Neutrophil (primary cell): ENCODE results near the gene RNF2.

Experiments
- H3K27ac ChIP-seq: fragments of 200-600 bp; sonication (generic); 2 replicates; pipeline ENCODE4 v1.5.1; 2016; ENCODE audit warnings: mild to moderate bottlenecking, moderate library complexity
- H3K27me3 ChIP-seq: fragments of 200-600 bp; sonication (generic); 2 replicates; pipeline ENCODE4 v1.6.0; 2016; ENCODE audit warnings: mild to moderate bottlenecking
- H3K36me3 ChIP-seq: fragments of 200-600 bp; sonication (generic); 2 replicates; pipeline ENCODE4 v1.5.1; 2017
- H3K4me1 ChIP-seq, 2 experiments: fragments of 200-600 bp in 1 of 2; sonication (generic) in 1 of 2; 1 replicate in 1 of 2; 2 replicates in 1 of 2; pipeline versions ENCODE4 v1.5.1 to v1.6.1; 2013 to 2016; ENCODE audit warnings: low read depth in 1 of 2, low read length in 1 of 2, mild to moderate bottlenecking in 1 of 2, moderate library complexity in 1 of 2; ENCODE audit not compliant: control insufficient read depth in 1 of 2, insufficient read depth in 1 of 2
- H3K4me3 ChIP-seq, 2 experiments: fragments of 200-600 bp in 1 of 2; sonication (generic) in 1 of 2; 1 replicate in 1 of 2; 2 replicates in 1 of 2; pipeline ENCODE4 v1.5.1; 2013 to 2016; ENCODE audit warnings: low read depth in 1 of 2, low read length in 1 of 2, mild to moderate bottlenecking in 1 of 2, moderate library complexity in 1 of 2
- H3K9me3 ChIP-seq: fragments of 200-600 bp; sonication (generic); 2 replicates; pipeline ENCODE4 v1.5.1; 2016
- CTCF ChIP-seq: fragments of 200-600 bp; sonication (generic); IDR thresholded peaks from 2 replicates; pipeline ENCODE4 v1.5.1; 2016; ENCODE audit warnings: antibody characterized with exemption

RNF2 gene

GRCh38 chr1:185094761-185095160 is 49.4 kb downstream of the RNF2 start:
- no peak overlapping the region for H3K4me3 ChIP-seq
- H3K4me1 ChIP-seq = no peaks in the 10 kb centered on the region
- no peaks in the 10 kb centered on the region for H3K27me3 ChIP-seq
- no peaks in the 10 kb centered on the region for H3K9me3 ChIP-seq
- no peak for TF ChIP-seq CTCF
- H3K27ac ChIP-seq = no peak overlapping the region
- H3K36me3 ChIP-seq = peaks cover 45% of the 10 kb centered on the region

DNA sequence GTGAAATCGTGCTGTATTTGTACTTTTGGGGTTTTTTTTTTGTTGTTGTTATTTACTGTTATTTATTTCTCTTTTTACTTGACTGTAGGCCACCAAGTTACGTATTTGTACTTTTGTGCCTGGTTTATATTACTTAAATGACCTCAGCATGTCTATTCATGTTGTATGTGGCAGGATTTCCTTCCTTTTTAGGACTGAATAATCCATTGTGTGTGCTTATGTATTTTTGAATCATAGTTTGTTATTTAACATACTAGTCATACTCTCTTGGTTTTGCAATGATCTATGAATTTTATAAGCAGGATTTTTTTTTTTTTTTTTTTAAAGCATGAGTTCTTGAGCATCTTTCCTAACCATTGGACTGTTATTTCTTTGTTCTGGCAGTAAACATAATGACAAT is 51.2 kb downstream of the RNF2 start:
- no peaks in the 10 kb centered on the region for H3K4me1 ChIP-seq
- peaks cover 46% of the 10 kb centered on the region for H3K36me3 ChIP-seq
- no peaks in the 10 kb centered on the region for H3K9me3 ChIP-seq
- H3K27me3 ChIP-seq = no peaks in the 10 kb centered on the region
- TF ChIP-seq CTCF = no peak
- no peak overlapping the region for H3K27ac ChIP-seq
- no peak overlapping the region for H3K4me3 ChIP-seq

DNA sequence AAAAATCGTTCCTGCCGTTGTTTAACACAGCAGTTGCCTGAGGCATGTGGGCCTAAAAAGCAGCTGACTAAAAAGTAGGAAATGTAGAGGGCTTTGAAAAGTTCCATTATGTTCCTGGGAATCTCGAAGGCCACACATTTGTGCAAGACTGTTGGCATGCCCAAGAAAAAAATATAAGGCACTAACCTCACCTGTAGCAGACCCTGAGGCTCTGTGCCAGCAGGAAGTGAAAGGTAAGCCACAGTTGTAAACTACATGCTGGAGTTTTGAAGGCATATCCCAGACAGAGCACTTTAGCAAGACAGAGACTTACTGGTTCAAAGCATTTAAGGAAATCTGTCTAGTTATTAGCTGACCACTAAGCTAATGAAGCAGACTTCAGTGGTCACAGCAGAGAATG is 58.7 kb downstream of the RNF2 start:
- no peaks in the 10 kb centered on the region for H3K27me3 ChIP-seq
- peaks cover 8% of the 10 kb centered on the region for H3K36me3 ChIP-seq
- no peak overlapping the region for H3K4me3 ChIP-seq
- no peak overlapping the region for H3K27ac ChIP-seq
- H3K4me1 ChIP-seq = no peaks in the 10 kb centered on the region
- H3K9me3 ChIP-seq = peaks cover 10% of the 10 kb centered on the region
- TF ChIP-seq CTCF = no peak

DNA sequence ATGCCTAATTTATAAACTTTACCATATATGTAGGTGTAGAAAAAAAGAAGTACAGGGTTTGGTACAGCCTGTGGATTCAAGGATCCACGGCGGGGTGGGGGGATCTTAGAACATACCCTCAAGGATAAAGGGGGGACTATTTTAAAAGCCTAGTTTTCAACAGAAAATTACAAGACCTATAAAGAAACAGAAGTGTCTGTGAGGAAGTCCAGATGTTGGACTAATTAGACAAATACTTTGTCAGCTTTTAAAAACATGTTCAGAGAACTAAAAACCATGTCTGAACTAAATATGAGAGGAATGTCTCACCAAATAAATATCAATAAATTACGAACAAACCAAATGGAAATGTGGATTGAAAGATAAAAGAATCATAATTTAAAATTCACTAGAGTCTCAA is 59.8 kb downstream of the RNF2 start:
- H3K27ac ChIP-seq = no peak overlapping the region
- no peak overlapping the region for H3K4me3 ChIP-seq
- no peaks in the 10 kb centered on the region for H3K4me1 ChIP-seq
- H3K36me3 ChIP-seq = no peaks in the 10 kb centered on the region
- H3K9me3 ChIP-seq = peaks cover 12% of the 10 kb centered on the region
- H3K27me3 ChIP-seq = no peaks in the 10 kb centered on the region
- no peak for TF ChIP-seq CTCF

GRCh38 chr1:185108321-185108720 is 63.0 kb downstream of the RNF2 start:
- Histone ChIP-seq H3K4me1 (no peaks in the 10 kb centered on the region), H3K27ac (no peak overlapping the region), H3K9me3 (peaks cover 12% of the 10 kb centered on the region), H3K4me3 (no peak overlapping the region), H3K36me3 (no peaks in the 10 kb centered on the region), H3K27me3 (no peaks in the 10 kb centered on the region)
- no peak for TF ChIP-seq CTCF

- Histone ChIP-seq H3K27me3 (no peaks in the 10 kb centered on the region), H3K36me3 (peaks cover 7% of the 10 kb centered on the region), H3K27ac (no peak overlapping the region), H3K4me1 (no peaks in the 10 kb centered on the region), H3K9me3 (peaks cover 12% of the 10 kb centered on the region), H3K4me3 (no peak overlapping the region)
- no peak for TF ChIP-seq CTCF
These were observed 64.8 kb downstream of the RNF2 start for GRCh38 chr1:185110145-185110544.
